HepG2 (cell line): Measurements from ENCODE around the gene DHRS1. TPM values are rescaled to one million over a fixed set of nuclear protein-coding genes. Genes with fewer than 3 reads are reported as not detected.

Experiments used
- ETV5 ChIP-seq: IDR thresholded peaks from 2 replicates; pipeline ENCODE4 v1.6.1; 2018; ENCODE audit warnings: missing biosample characterization, missing genetic modification reagents, inconsistent platforms, borderline replicate concordance
- GPN1 ChIP-seq: sonication (generic); formaldehyde crosslinking; IDR thresholded peaks from 2 replicates; pipeline ENCODE4 v1.5.1; 2020; ENCODE audit warnings: missing genetic modification reagents, borderline replicate concordance
- KLF13 ChIP-seq: sonication (generic); formaldehyde crosslinking; IDR thresholded peaks from 2 replicates; pipeline ENCODE4 v1.4.0; 2020; ENCODE audit warnings: mild to moderate bottlenecking, missing genetic modification reagents
- KMT2A ChIP-seq: sonication (generic); formaldehyde crosslinking; IDR thresholded peaks from 2 replicates; pipeline ENCODE4 v1.4.0; 2020; ENCODE audit warnings: missing genetic modification reagents
- MTA1 ChIP-seq: sonication (generic); formaldehyde crosslinking; IDR thresholded peaks from 2 replicates; pipeline ENCODE4 v1.4.0; 2020; ENCODE audit warnings: missing genetic modification reagents, mild to moderate bottlenecking, borderline replicate concordance
- NCOA5 ChIP-seq: sonication (generic); formaldehyde crosslinking; IDR thresholded peaks from 2 replicates; pipeline ENCODE4 v1.4.0; 2020; ENCODE audit warnings: missing genetic modification reagents
- NR2F6 ChIP-seq, 2 experiments: IDR thresholded peaks; 2 replicates each; pipeline ENCODE4 v1.6.1; 2016; ENCODE audit warnings: antibody characterized with exemption in 1 of 2, mild to moderate bottlenecking in 1 of 2
- SUZ12 ChIP-seq: fragments of 150-350 bp; IDR thresholded peaks from 2 replicates; pipeline ENCODE4 v1.6.1; 2014; ENCODE audit warnings: low read depth, low read length
- TCF7 ChIP-seq: sonication (generic); IDR thresholded peaks from 2 replicates; pipeline ENCODE4 v1.6.1; 2016; ENCODE audit warnings: antibody characterized with exemption, low read depth
- TRIM24 ChIP-seq: sonication (generic); formaldehyde crosslinking; IDR thresholded peaks from 2 replicates; pipeline ENCODE4 v1.8.0; 2022; ENCODE audit warnings: mild to moderate bottlenecking, missing genetic modification reagents
- TSC22D2 ChIP-seq: sonication (generic); formaldehyde crosslinking; IDR thresholded peaks from 2 replicates; pipeline ENCODE4 v1.5.1; 2020; ENCODE audit warnings: missing genetic modification reagents, mild to moderate bottlenecking, borderline replicate concordance
- ZEB1 ChIP-seq: IDR thresholded peaks from 2 replicates; pipeline ENCODE4 v1.6.1; 2012; ENCODE audit warnings: mild to moderate bottlenecking, low read depth, inconsistent platforms; ENCODE audit not compliant: insufficient replicate concordance
- ZNF121 ChIP-seq: sonication (generic); formaldehyde crosslinking; IDR thresholded peaks from 2 replicates; pipeline ENCODE4 v1.5.0; 2020; ENCODE audit warnings: mild to moderate bottlenecking, missing genetic modification reagents
- ZNF33A ChIP-seq: sonication (generic); formaldehyde crosslinking; IDR thresholded peaks from 2 replicates; pipeline ENCODE4 v1.5.1; 2020; ENCODE audit warnings: missing genetic modification reagents, mild to moderate bottlenecking, moderate library complexity, borderline replicate concordance
- ZNF563 ChIP-seq: sonication (generic); formaldehyde crosslinking; IDR thresholded peaks from 2 replicates; pipeline ENCODE4 v1.8.0; 2022; ENCODE audit warnings: mild to moderate bottlenecking, moderate library complexity, missing genetic modification reagents
- polyA plus RNA-seq, 8 experiments: library from polyadenylated mRNA; depleted of rRNA in 3 of 8; stranded (reverse) in 7 of 8; unstranded in 1 of 8; fragments of >200 nt; fragmentation: Illumina TruSeq in 4 of 8; extraction: Trizol in 4 of 8; gene quantifications; 2 replicates each; pipeline versions ENCODE4 v1.2.1 to v1.2.3, GENCODE V29; 2011 to 2016; ENCODE audit warnings: low read depth in 4 of 8, missing spikeins in 1 of 8, mixed read lengths in 1 of 8; ENCODE audit not compliant: insufficient read depth in 1 of 8
- total RNA-seq, 5 experiments: library from RNA; depleted of rRNA; stranded (reverse); fragments of >200 nt; fragmentation: Illumina TruSeq; extraction: Trizol; gene quantifications; 2 replicates each; pipeline ENCODE4 v1.2.3, GENCODE V29; 2016; ENCODE audit warnings: low read depth in 1 of 5
- TF ChIP-seq, protein P1 (sequence below): sonication (generic); formaldehyde crosslinking; IDR thresholded peaks from 2 replicates; pipeline ENCODE4 v1.5.0; 2020; ENCODE audit warnings: missing genetic modification reagents, mild to moderate bottlenecking, borderline replicate concordance
- TF ChIP-seq, protein P2 (sequence below): sonication (generic); formaldehyde crosslinking; conservative IDR thresholded peaks from 2 replicates; pipeline ENCODE4 v1.8.0; 2022; ENCODE audit warnings: missing genetic modification reagents
- TF ChIP-seq, protein P3 (sequence below): fragments of 450-650 bp; IDR thresholded peaks from 2 replicates; pipeline ENCODE4 v1.6.1; 2016
- TF ChIP-seq, protein P4 (sequence below): sonication (generic); formaldehyde crosslinking; IDR thresholded peaks from 2 replicates; pipeline ENCODE4 v1.9.0; 2022; ENCODE audit warnings: low read depth, missing genetic modification reagents
- TF ChIP-seq, protein P5 (sequence below): IDR thresholded peaks from 2 replicates; pipeline ENCODE4 v1.6.1; 2016; ENCODE audit warnings: missing biosample characterization, missing genetic modification reagents, low read depth

Gene DHRS1
- total and polyA plus RNA-seq, 2 of the 13 experiments (the other 11 are each of a cell fraction or from before 2014, with no cell fraction given): 49.8 to 60.8 TPM

DNA sequence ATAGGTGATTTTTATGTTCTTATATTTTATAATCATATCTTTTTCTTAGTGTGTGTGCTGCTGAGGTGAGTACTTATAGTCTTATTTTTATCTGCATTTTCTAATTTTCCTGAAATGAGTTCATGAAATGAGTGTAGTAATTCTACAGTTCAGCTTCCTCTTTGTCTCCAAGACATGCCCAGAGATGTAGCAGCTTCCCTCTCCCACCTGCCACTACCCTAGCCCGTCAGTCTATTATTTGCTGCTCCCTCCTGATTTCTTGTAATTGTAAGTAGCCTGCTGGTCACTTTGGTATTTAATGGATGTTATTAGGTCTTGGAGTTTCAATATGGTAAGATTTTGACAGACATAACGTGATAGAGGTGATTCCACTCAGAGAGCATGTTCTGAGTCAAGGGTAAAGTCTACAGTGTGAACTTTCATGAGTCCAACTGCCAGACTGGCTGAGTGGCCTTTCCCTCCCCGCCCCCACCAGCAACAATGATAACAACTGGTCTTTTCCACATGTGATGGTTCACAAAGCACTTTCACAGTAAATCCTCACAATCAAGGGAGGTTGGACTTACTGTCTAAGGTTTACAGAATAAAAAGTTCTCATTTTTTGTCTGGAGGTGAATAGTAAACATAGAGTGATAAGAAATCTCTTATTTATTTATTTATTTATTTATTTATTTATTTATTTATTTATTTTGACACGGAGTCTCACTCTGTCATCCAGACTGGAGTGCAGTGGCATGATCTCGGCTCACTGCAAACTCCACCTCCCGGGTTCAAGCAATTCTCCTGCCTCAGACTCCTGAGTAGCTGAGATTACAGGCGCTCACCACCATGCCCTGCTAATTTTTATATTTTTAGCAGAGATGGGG lies 44.4 kb upstream of the DHRS1 start (continued):
- TF ChIP-seq, protein P1, sequence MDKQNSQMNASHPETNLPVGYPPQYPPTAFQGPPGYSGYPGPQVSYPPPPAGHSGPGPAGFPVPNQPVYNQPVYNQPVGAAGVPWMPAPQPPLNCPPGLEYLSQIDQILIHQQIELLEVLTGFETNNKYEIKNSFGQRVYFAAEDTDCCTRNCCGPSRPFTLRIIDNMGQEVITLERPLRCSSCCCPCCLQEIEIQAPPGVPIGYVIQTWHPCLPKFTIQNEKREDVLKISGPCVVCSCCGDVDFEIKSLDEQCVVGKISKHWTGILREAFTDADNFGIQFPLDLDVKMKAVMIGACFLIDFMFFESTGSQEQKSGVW (CRISPR knock-in tag): no peak
- TF ChIP-seq ZNF33A (no peak), SUZ12 (no peak), ETV5 (CRISPR knock-in tag) (no peak), TRIM24 (no peak), ZEB1 (no peak), NCOA5 (CRISPR knock-in tag) (no peak), MTA1 (CRISPR knock-in tag) (no peak; the same call in 1 of the 2 replicates), TCF7 (no peak), NR2F6 (IDR thresholded peaks at IDR 0.05) (0 out of 2 replicates have a peak, but pooled peaks have one; percentile 21), NR2F6 (CRISPR knock-in tag; IDR thresholded peaks at IDR 0.05) (peak; percentile 31; the same call in 1 of the 2 replicates), ZNF121 (CRISPR knock-in tag) (no peak), KLF13 (no peak), KMT2A (no peak), GPN1 (no peak), ZNF563 (CRISPR knock-in tag) (no peak), TSC22D2 (CRISPR knock-in tag) (no peak)
- TF ChIP-seq, protein P2, sequence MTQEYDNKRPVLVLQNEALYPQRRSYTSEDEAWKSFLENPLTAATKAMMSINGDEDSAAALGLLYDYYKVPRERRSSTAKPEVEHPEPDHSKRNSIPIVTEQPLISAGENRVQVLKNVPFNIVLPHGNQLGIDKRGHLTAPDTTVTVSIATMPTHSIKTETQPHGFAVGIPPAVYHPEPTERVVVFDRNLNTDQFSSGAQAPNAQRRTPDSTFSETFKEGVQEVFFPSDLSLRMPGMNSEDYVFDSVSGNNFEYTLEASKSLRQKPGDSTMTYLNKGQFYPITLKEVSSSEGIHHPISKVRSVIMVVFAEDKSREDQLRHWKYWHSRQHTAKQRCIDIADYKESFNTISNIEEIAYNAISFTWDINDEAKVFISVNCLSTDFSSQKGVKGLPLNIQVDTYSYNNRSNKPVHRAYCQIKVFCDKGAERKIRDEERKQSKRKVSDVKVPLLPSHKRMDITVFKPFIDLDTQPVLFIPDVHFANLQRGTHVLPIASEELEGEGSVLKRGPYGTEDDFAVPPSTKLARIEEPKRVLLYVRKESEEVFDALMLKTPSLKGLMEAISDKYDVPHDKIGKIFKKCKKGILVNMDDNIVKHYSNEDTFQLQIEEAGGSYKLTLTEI (CRISPR knock-in tag): no peak
- TF ChIP-seq, protein P3, sequence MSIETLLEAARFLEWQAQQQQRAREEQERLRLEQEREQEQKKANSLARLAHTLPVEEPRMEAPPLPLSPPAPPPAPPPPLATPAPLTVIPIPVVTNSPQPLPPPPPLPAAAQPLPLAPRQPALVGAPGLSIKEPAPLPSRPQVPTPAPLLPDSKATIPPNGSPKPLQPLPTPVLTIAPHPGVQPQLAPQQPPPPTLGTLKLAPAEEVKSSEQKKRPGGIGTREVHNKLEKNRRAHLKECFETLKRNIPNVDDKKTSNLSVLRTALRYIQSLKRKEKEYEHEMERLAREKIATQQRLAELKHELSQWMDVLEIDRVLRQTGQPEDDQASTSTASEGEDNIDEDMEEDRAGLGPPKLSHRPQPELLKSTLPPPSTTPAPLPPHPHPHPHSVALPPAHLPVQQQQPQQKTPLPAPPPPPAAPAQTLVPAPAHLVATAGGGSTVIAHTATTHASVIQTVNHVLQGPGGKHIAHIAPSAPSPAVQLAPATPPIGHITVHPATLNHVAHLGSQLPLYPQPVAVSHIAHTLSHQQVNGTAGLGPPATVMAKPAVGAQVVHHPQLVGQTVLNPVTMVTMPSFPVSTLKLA: 0 out of 2 replicates have a peak, but pooled peaks have one; percentile 24
- TF ChIP-seq, protein P4, sequence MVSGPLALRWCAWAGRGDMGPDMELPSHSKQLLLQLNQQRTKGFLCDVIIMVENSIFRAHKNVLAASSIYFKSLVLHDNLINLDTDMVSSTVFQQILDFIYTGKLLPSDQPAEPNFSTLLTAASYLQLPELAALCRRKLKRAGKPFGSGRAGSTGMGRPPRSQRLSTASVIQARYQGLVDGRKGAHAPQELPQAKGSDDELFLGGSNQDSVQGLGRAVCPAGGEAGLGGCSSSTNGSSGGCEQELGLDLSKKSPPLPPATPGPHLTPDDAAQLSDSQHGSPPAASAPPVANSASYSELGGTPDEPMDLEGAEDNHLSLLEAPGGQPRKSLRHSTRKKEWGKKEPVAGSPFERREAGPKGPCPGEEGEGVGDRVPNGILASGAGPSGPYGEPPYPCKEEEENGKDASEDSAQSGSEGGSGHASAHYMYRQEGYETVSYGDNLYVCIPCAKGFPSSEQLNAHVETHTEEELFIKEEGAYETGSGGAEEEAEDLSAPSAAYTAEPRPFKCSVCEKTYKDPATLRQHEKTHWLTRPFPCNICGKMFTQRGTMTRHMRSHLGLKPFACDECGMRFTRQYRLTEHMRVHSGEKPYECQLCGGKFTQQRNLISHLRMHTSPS: no peak
- TF ChIP-seq, protein P5, sequence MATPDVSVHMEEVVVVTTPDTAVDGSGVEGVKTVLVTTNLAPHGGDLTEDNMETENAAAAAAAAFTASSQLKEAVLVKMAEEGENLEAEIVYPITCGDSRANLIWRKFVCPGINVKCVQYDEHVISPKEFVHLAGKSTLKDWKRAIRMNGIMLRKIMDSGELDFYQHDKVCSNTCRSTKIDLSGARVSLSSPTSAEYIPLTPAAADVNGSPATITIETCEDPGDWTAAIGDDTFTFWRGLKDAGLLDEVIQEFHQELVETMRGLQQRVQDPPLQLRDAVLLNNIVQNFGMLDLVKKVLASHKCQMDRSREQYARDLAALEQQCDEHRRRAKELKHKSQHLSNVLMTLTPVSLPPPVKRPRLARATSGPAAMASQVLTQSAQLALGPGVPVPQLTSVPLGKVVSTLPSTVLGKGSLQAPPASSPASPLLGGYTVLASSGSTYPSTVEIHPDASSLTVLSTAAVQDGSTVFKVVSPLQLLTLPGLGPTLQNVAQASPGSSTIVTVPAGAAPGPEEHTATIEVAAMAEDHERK (CRISPR knock-in tag): no peak
